ENCODE results near the gene HCN3.

- TF ChIP-seq CTCF (IDR thresholded peaks at IDR 0.05) (no peak), POLR2A (IDR thresholded peaks at IDR 0.05) (no peak)
Observed at GRCh38 chr1:155247667-155248553, 29.4 kb upstream of the HCN3 start.

Measured in tibial nerve (tissue), 3 donors.